Natural killer cell treated with Interleukin-12 subunit alpha and Interleukin-12 subunit beta and Interleukin-15 and Interleukin-18, amount 100 ng/mL, for 72 hours (primary cell): Measurements from ENCODE around the gene PPIA. TPM values are rescaled to one million over a fixed set of nuclear protein-coding genes. Genes with fewer than 3 reads are reported as not detected.

ENCODE experiments used
- ATAC-seq, 2 donors: fragments of 150-1000 bp; cut with Tn5 transposase in 1 of 2; sonication (Bioruptor Pico), chemical (Tn5 transposase) in 1 of 2; 2 replicates each; pipeline ENCODE4 v1.10.0; 2021
- DNase-seq: peaks from one replicate; pipeline ENCODE4 v3.0.0; 2022; ENCODE audit warnings: low spot score
- H3K27ac Mint-ChIP-seq, 2 donors: 1 replicate in 1 of 2; 2 replicates in 1 of 2; pipeline ENCODE4 v1.8.0; 2022; ENCODE audit warnings: mixed read lengths in 2 of 2, mild to moderate bottlenecking in 1 of 2, moderate library complexity in 1 of 2
- H3K27me3 Mint-ChIP-seq, 2 donors: 1 replicate in 1 of 2; 2 replicates in 1 of 2; pipeline ENCODE4 v1.8.0; 2022; ENCODE audit warnings: mixed read lengths in 2 of 2
- H3K36me3 Mint-ChIP-seq: one replicate; pipeline ENCODE4 v1.8.0; 2022; ENCODE audit warnings: mixed read lengths
- H3K4me1 Mint-ChIP-seq, 2 donors: 1 replicate in 1 of 2; 2 replicates in 1 of 2; pipeline ENCODE4 v1.8.0; 2022; ENCODE audit warnings: low read depth in 2 of 2, mixed read lengths in 2 of 2, mild to moderate bottlenecking in 1 of 2
- H3K4me3 Mint-ChIP-seq: one replicate; pipeline ENCODE4 v1.8.0; 2022; ENCODE audit warnings: mixed read lengths
- H3K9me3 Mint-ChIP-seq: 2 replicates; pipeline ENCODE4 v1.8.0; 2022; ENCODE audit warnings: mixed read lengths
- total RNA-seq, 2 donors: library from RNA; stranded (reverse); gene quantifications; one replicate each; pipeline ENCODE4 v1.2.3, GENCODE V29; 2022

Gene PPIA
- total RNA-seq, 2 donors from 2014 or later: 1,523 to 1,782 TPM

GRCh38 chr7:44757739-44758138, 38.7 kb upstream of the PPIA start:
- no peaks in the 10 kb centered on the region for H3K36me3 Mint-ChIP-seq
- ATAC-seq (no peak), DNase-seq (no peak)
- no peak overlapping the region for H3K4me3 Mint-ChIP-seq
- no peak overlapping the region for H3K27ac Mint-ChIP-seq
- H3K27me3 Mint-ChIP-seq: no peaks in the 10 kb centered on the region
- no peaks in the 10 kb centered on the region for H3K9me3 Mint-ChIP-seq
- peaks cover 0 to 10% of the 10 kb centered on the region in 2 donors for H3K4me1 Mint-ChIP-seq

DNA sequence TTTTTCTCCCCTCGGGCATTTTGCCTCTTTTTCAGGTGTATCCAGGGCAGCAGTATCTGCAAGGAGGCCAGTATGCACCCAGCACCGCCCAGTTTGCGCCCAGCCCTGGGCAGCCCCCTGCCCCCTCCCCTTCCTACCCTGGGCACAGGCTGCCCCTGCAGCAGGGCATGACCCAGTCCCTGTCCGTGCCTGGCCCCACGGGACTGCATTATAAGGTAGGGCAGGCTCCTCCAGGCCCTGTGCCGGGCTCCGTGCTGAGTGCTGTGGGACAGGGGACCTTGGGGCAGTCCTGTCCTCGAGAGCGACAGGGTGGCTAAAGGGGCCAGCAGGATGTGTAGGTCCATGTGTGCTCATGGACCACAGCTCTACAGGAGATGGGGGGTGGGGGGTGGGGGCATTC, 37.2 kb upstream of the PPIA start:
- Mint-ChIP-seq H3K4me1 (peaks cover 0 to 9% of the 10 kb centered on the region in 2 donors), H3K27ac (no peak overlapping the region), H3K9me3 (no peaks in the 10 kb centered on the region), H3K36me3 (no peaks in the 10 kb centered on the region), H3K27me3 (no peaks in the 10 kb centered on the region), H3K4me3 (no peak overlapping the region)
- DNase-seq (no peak), ATAC-seq (no peak)

- Mint-ChIP-seq H3K9me3 (no peaks in the 10 kb centered on the region), H3K36me3 (no peaks in the 10 kb centered on the region), H3K27me3 (no peaks in the 10 kb centered on the region), H3K4me1 (peaks cover 0 to 4% of the 10 kb centered on the region in 2 donors), H3K4me3 (no peak overlapping the region), H3K27ac (no peak overlapping the region)
- DNase-seq (no peak), ATAC-seq (no peak)
Observed at GRCh38 chr7:44760034-44760580, 36.4 kb upstream of the PPIA start.

GRCh38 chr7:44761207-44762161, 35.0 kb upstream of the PPIA start:
- Mint-ChIP-seq H3K9me3 (no peaks in the 10 kb centered on the region), H3K4me3 (no peak overlapping the region), H3K36me3 (no peaks in the 10 kb centered on the region), H3K27ac (no peak overlapping the region), H3K4me1 (peaks cover 0 to 3% of the 10 kb centered on the region in 2 donors), H3K27me3 (no peaks in the 10 kb centered on the region)
- ATAC-seq (no peak), DNase-seq (no peak)

GRCh38 chr7:44762300-44762699, 34.2 kb upstream of the PPIA start:
- no peaks in the 10 kb centered on the region for H3K27me3 Mint-ChIP-seq
- ATAC-seq: no peak
- peaks cover 0 to 3% of the 10 kb centered on the region in 2 donors for H3K4me1 Mint-ChIP-seq
- no peak overlapping the region for H3K27ac Mint-ChIP-seq
- no peaks in the 10 kb centered on the region for H3K9me3 Mint-ChIP-seq
- peaks cover 4% of the 10 kb centered on the region for H3K36me3 Mint-ChIP-seq
- no peak overlapping the region for H3K4me3 Mint-ChIP-seq
- no peak for DNase-seq

DNA sequence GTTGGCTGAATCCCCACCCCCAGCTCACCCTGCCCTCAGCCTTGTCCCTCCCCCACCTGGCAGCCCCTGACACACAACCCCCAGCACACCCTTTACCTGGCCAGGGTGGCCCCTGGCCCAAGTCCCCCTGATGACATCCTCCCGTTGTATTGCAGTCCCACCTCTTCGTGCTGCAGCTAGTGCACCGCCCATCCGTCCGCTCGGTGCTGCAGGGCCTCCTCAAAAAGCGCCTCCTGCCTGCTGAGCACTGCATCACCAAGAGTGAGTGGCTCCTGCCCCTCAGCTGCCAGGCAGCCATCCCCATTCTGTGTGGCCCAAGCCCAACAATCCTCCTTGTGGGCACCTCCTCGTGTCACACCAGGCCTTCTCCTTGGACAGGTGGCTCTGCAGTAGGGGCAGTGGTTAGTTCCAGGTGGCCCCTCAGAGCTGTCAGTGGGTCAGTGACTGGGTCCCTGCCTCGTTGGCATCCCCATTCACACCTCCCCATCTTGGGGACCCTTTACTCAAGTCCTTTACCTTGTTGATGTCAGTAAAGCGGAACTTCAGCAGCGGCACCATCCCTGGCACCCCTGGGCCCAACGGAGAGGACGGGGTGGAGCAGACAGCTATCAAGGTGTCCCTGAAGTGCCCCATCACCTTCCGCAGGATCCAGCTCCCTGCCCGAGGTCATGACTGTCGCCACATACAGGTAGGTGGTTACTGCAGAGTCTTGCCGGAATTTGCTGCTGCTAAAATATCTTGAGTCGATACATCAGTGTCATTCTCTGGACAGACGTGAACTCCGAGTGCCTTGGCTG, 33.6 kb upstream of the PPIA start:
- DNase-seq (no peak), ATAC-seq (no peak)
- no peaks in the 10 kb centered on the region for H3K9me3 Mint-ChIP-seq
- no peak overlapping the region for H3K27ac Mint-ChIP-seq
- H3K36me3 Mint-ChIP-seq: peaks cover 4% of the 10 kb centered on the region
- no peak overlapping the region for H3K4me3 Mint-ChIP-seq
- H3K27me3 Mint-ChIP-seq: no peaks in the 10 kb centered on the region
- H3K4me1 Mint-ChIP-seq: peaks cover 5 to 7% of the 10 kb centered on the region in 2 donors

DNA sequence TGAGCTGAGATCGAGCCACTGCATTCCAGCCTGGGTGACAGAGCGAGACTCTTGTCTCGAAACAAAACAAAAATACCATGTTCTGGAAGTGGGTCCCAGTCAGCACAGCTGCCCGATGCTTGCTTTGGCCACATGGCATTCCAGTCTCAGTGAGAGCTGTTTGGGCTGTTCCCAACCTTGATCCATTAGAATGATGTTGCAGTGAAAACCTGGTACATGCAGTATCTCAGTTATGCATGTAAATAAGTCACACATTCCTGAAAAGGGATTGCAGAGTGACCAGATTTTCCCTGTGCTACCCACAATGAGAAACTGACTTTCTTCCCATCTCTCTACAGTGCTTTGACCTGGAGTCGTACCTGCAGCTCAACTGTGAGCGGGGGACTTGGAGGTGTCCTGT, 32.4 kb upstream of the PPIA start:
- Mint-ChIP-seq H3K9me3 (no peaks in the 10 kb centered on the region), H3K27me3 (no peaks in the 10 kb centered on the region), H3K36me3 (peaks cover 4% of the 10 kb centered on the region), H3K27ac (no peak overlapping the region), H3K4me1 (peaks cover 16 to 18% of the 10 kb centered on the region in 2 donors), H3K4me3 (no peak overlapping the region)
- ATAC-seq (no peak), DNase-seq (no peak)

DNA sequence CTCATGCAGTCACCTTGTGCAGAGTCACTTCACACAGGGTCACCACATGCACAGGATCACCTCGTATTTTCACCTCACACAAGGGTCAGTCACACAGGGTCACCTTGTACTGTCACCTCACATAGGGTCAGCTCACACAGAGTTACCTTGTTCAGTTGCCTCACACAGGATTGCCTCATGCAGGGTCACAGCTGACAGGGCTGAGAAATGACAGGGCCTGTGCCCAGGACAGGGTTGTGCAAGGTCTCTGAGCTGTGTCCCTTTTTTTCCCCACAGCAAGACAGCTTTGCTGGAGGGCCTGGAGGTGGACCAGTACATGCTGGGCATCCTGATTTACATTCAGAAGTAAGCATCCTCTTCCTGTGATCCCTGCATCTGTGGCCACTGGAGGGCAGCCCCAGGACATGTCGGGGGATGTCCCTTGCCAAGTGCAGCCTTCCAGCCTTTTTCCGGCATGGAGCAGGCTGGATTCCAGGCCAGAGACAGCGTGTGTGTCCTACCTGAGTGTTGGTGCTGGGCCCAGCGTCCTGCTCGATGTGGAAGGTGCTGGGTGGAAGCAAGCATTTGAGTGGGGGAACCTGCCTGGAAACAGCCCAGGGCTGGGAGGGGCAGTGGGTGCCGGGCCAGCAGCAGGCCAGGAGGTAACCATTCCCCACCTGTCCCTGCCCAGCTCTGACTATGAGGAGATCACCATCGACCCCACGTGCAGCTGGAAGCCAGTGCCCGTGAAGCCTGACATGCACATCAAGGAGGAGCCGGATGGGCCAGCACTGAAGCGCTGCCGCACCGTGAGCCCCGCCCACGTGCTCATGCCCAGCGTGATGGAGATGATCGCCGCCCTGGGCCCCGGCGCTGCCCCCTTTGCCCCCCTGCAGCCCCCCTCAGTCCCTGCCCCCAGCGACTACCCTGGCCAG, 31.6 kb upstream of the PPIA start:
- Mint-ChIP-seq H3K9me3 (no peaks in the 10 kb centered on the region), H3K27me3 (no peaks in the 10 kb centered on the region), H3K4me1 (peaks cover 25 to 27% of the 10 kb centered on the region in 2 donors), H3K36me3 (peaks cover 5% of the 10 kb centered on the region), H3K4me3 (no peak overlapping the region), H3K27ac (no peak overlapping the region)
- DNase-seq (no peak), ATAC-seq (peak in 1 of 2 donors; percentile 54)

DNA sequence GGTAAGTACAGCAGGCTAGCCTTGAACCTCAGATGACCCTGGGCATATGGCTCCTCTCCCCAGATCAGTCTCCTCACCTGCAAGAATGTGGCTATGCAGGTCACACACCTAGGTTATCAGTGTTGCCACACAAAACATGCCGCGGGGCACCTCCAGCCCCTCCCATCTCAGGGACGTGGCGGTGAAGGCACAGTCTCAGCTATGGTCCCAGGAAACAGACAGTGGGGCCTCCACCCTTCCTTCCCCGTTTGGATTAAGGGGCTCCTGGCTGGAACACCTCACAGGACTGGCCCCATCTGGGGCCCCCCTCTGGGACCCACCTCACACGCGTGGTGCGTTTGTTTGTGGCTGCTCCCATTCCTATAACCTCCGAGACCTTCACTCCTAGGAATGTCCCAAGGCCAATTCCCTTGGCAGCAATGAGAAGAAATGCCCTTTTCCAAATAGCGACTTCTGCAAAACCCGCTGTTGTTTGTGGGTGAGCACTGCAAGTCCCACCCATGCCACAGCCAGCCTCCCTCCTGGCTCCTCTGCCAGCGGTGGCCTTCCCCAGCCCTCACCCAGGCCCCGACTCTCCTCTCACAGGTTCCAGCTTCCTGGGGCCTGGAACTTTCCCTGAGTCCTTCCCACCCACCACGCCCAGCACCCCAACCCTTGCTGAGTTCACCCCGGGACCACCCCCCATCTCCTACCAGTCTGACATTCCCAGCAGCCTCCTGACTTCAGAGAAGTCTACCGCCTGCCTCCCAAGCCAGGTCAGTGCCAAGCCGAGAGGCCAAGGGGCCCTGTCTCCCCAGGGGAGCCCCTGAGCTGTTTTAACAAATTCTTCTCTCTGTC, 30.7 kb upstream of the PPIA start:
- peaks cover 8% of the 10 kb centered on the region for H3K36me3 Mint-ChIP-seq
- DNase-seq (no peak), ATAC-seq (no peak)
- H3K9me3 Mint-ChIP-seq: no peaks in the 10 kb centered on the region
- H3K4me1 Mint-ChIP-seq: peaks cover 31 to 33% of the 10 kb centered on the region in 2 donors
- H3K27me3 Mint-ChIP-seq: no peaks in the 10 kb centered on the region
- H3K4me3 Mint-ChIP-seq: no peak overlapping the region
- no peak overlapping the region for H3K27ac Mint-ChIP-seq

DNA sequence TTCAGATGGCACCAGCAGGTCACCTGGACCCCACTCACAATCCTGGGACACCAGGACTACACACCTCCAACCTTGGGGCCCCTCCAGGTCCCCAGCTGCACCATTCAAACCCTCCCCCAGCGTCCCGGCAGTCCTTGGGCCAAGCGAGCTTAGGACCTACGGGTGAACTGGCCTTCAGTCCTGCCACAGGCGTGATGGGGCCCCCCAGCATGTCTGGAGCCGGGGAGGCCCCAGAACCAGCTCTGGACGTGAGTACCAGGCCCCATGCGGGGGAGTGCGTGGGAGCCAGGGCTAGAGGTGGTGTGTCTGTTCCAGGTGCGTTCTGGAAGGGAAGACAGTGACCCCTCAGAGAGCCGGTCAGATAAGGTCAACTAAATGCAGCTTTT, 30.1 kb upstream of the PPIA start:
- Mint-ChIP-seq H3K27me3 (no peaks in the 10 kb centered on the region), H3K36me3 (peaks cover 8% of the 10 kb centered on the region), H3K9me3 (no peaks in the 10 kb centered on the region), H3K4me1 (peaks cover 37 to 39% of the 10 kb centered on the region in 2 donors), H3K27ac (no peak overlapping the region), H3K4me3 (no peak overlapping the region)
- no peak for DNase-seq
- ATAC-seq: no peak

- no peak overlapping the region for H3K27ac Mint-ChIP-seq
- peaks cover 41% of the 10 kb centered on the region in 2 donors for H3K4me1 Mint-ChIP-seq
- H3K36me3 Mint-ChIP-seq: peaks cover 8% of the 10 kb centered on the region
- no peaks in the 10 kb centered on the region for H3K27me3 Mint-ChIP-seq
- H3K9me3 Mint-ChIP-seq: no peaks in the 10 kb centered on the region
- ATAC-seq: no peak
- no peak for DNase-seq
- no peak overlapping the region for H3K4me3 Mint-ChIP-seq
Observed at GRCh38 chr7:44767134-44767911, 29.2 kb upstream of the PPIA start.
